AG04450 (cell line): ENCODE measurements around the gene MIB2. TPM values are rescaled to one million over a fixed set of nuclear protein-coding genes. Genes with fewer than 3 reads are reported as not detected.

Experiments used
- CTCF ChIA-PET: fragments of 300-600, 350-600 bp; formaldehyde crosslinking; extraction: SDS; loops from one replicate; lab custom pipeline; 2022; ENCODE audit warnings: antibody characterized with exemption, inconsistent platforms; lab: Charles Lee
- POLR2A ChIA-PET: fragments of 350-600 bp; formaldehyde crosslinking; extraction: SDS; loops from one replicate; lab custom pipeline; 2021; ENCODE audit warnings: antibody characterized with exemption, inconsistent platforms; lab: Yijun Ruan, JAX
- DNase-seq: peaks from one replicate; pipeline ENCODE4 v3.0.0-alpha.2; 2011; ENCODE audit warnings: low read depth, low spot score
- H3K27ac ChIP-seq: one replicate; pipeline ENCODE4 v1.5.1; 2012; ENCODE audit warnings: low read depth, low read length, control low read depth
- H3K27me3 ChIP-seq: one replicate; pipeline ENCODE4 v1.6.0; 2012; ENCODE audit warnings: low read length; ENCODE audit not compliant: control insufficient read depth, insufficient read depth
- H3K4me3 ChIP-seq: 2 replicates; pipeline ENCODE4 v1.5.1; 2011; ENCODE audit warnings: mild to moderate bottlenecking, low read depth, low read length, control low read depth
- H3K9me3 ChIP-seq: 2 replicates; pipeline ENCODE4 v1.5.1; 2012; ENCODE audit warnings: low read length; ENCODE audit not compliant: control insufficient read depth, insufficient read depth
- polyA plus RNA-seq: library from polyadenylated mRNA; depleted of rRNA; stranded (reverse); fragments of >200 nt; gene quantifications from 2 replicates; pipeline ENCODE4 v1.2.3, GENCODE V29; 2011
- TF ChIP-seq, protein P1 (sequence below): IDR thresholded peaks from 2 replicates; pipeline ENCODE4 v1.5.1; 2011; ENCODE audit warnings: low read depth, low read length, control low read depth, inconsistent platforms

Gene MIB2
- polyA plus RNA-seq, 1 experiment = 9.4 TPM

DNA sequence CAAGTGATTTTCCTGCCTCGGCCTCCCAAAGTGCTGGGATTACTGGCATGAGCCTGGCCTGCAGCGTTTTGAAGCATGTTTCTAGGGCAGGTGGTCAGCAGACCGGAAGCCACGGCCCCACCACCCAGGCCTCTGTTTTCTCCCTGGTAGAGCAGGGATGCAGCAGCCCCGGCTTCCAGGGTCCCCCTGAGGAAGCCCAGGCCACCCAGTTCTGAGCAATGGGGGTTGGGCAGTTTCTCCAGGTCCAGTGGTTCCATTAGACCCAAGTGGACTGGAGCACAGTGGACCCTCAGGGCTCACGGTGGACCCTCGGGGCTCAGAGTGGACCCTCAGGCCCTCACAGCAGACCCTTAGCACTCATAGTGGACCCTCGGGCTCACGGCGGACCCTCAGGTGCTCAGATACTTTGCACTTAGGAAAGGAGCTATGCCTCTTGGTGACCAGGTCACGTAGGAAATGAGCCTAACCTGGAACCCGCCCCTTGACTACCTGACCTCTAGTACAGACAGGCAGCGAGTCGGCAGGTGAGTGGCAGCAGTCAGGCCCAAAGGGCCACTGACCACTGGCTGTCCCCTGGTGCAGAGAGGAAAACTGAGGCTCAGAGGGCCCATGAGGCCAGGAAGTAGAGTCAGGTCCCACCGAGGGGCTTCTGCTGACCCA, 10.8 kb upstream of the MIB2 start:
- DNase-seq = no peak
- no peak overlapping the region for H3K27ac ChIP-seq
- CTCF ChIA-PET = no interaction called here

DNA sequence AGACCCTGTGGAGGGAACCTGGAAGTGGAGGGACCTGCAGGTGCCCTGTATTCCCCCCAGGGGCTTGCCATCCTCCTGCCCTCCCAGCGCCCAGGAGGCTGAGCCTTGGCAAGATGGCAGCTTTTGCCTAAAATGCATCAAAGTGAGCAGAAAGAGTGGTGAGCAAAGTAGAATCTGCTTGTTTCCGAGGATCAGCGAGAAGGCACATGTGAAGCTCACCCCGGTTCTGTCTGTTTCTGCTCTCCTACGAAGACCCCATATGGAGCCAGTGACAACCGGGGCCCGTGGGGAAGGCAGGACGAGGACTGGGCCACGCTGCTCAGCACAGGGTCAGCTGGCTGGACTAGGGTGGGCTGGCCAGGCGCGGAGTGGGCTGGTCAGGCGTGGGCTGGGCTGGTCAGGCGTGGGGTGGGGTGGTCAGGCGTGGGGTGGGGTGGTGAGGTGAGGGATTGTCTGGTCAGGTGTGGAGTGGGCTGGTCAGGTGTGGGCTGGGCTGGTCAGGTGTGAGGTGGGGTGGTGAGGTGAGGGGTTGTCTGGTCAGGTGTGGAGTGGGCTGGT, 10.2 kb upstream of the MIB2 start:
- POLR2A ChIA-PET = no interaction called here

More for the DNA sequence above, 10.8 kb upstream of the MIB2 start:
- TF ChIP-seq, protein P1, sequence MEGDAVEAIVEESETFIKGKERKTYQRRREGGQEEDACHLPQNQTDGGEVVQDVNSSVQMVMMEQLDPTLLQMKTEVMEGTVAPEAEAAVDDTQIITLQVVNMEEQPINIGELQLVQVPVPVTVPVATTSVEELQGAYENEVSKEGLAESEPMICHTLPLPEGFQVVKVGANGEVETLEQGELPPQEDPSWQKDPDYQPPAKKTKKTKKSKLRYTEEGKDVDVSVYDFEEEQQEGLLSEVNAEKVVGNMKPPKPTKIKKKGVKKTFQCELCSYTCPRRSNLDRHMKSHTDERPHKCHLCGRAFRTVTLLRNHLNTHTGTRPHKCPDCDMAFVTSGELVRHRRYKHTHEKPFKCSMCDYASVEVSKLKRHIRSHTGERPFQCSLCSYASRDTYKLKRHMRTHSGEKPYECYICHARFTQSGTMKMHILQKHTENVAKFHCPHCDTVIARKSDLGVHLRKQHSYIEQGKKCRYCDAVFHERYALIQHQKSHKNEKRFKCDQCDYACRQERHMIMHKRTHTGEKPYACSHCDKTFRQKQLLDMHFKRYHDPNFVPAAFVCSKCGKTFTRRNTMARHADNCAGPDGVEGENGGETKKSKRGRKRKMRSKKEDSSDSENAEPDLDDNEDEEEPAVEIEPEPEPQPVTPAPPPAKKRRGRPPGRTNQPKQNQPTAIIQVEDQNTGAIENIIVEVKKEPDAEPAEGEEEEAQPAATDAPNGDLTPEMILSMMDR = no peak
- H3K9me3 ChIP-seq = no peaks in the 10 kb centered on the region
- no peak overlapping the region for H3K4me3 ChIP-seq
- peaks cover 2% of the 10 kb centered on the region for H3K27me3 ChIP-seq
- POLR2A ChIA-PET = no interaction called here

DNA sequence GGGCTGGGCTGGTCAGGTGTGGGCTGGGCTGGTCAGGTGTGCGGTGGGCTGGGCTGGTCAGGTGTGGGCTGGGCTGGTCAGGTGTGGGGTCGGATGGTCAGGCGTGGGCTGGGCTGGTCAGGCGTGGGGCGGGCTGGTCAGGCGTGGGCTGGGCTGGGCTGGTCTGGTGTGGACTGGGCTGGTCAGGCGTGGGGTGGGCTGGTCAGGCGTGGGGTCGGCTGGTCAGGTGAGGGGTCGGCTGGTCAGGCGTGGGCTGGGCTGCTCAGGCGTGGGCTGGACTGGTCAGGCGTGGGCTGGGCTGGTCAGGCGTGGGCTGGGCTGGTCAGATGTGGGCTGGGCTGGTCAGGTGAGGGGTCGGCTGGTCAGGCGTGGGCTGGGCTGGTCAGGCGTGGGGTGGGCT, 9.6 kb upstream of the MIB2 start:
- no peak overlapping the region for H3K4me3 ChIP-seq
- ChIA-PET POLR2A (no interaction called here), CTCF (no interaction called here)
- DNase-seq = no peak
- no peak overlapping the region for H3K27ac ChIP-seq
- no peaks in the 10 kb centered on the region for H3K9me3 ChIP-seq
- H3K27me3 ChIP-seq = peaks cover 2% of the 10 kb centered on the region
- TF ChIP-seq, protein P1 = no peak

More for the DNA sequence above, 10.2 kb upstream of the MIB2 start:
- TF ChIP-seq, protein P1 = no peak
- Histone ChIP-seq H3K27ac (no peak overlapping the region), H3K9me3 (no peaks in the 10 kb centered on the region), H3K4me3 (no peak overlapping the region), H3K27me3 (peaks cover 2% of the 10 kb centered on the region)
- DNase-seq = no peak
- CTCF ChIA-PET = no interaction called here

DNA sequence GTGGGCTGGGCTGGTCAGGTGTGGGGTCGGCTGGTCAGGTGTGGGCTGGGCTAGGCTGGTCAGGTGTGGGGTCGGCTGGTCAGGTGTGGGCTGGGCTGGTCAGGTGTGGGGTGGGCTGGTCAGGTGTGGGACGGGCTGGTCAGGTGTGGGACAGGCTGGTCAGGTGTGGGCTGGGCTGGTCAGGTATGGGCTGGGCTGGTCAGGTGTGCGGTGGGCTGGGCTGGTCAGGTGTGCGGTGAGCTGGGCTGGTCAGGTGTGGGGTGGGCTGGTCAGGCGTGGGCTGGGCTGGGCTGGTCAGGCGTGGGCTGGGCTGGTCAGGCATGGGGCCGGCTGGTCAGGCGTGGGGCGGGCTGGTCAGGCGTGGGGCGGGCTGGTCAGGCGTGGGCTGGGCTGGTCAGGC, 9.1 kb upstream of the MIB2 start:
- H3K27ac ChIP-seq = no peak overlapping the region
- POLR2A ChIA-PET = no interaction called here
- H3K9me3 ChIP-seq = no peaks in the 10 kb centered on the region
- H3K4me3 ChIP-seq = no peak overlapping the region
- H3K27me3 ChIP-seq = peaks cover 2% of the 10 kb centered on the region
- CTCF ChIA-PET = no interaction called here
- TF ChIP-seq, protein P1 = no peak
- no peak for DNase-seq

DNA sequence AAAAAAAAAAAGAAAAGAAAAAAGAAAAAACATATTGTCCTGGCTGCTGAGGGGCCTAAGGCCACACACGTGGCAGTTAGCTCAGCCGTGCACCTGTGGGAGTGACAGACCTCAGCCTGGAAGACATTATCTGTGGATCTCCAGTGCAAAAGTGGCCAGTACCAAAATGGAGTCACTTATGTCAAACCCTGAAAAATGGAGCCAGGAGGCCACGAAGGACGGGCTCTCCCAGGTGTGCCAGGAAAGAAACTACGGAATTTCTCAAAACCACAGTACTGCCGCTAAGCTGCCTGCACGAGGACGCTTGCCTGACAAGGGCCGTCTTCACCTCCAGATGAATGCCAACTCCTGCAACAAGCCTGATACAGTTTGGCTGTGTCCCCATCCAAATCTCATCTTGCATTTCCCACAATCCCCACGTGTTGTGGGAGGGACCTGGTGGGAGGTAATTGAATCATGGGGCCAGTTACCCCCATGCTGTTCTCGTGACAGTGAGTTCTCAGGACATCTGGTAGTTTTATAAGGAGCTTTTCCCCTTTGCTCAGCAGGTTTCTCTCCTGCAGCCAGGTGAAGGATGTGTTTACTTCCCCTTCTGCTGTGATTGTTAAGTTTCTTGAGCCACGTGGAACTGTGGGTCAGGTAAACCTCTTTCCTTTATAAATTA, 5.3 kb upstream of the MIB2 start:
- POLR2A ChIA-PET = no interaction called here
- TF ChIP-seq, protein P1 = no peak
- Histone ChIP-seq H3K4me3 (no peak overlapping the region), H3K9me3 (no peaks in the 10 kb centered on the region; the same call in 1 of the 2 replicates), H3K27ac (no peak overlapping the region), H3K27me3 (no peaks in the 10 kb centered on the region)
- DNase-seq = no peak
- CTCF ChIA-PET = no interaction called here
